H9 (cell line): Measurements from ENCODE around the gene MR1. TPM values are rescaled to one million over a fixed set of nuclear protein-coding genes. Genes with fewer than 3 reads are reported as not detected.
"Not testable (repeated sequence)": the region's sequence is repeated elsewhere in the genome, so short reads cannot be mapped to it uniquely, and the experiment has no call there.

Experiments
- DNase-seq: peaks from one replicate; pipeline ENCODE4 v3.0.0-alpha.2; 2017
- H2AFZ ChIP-seq: one replicate; pipeline ENCODE4 v1.6.1; 2013; ENCODE audit warnings: mild to moderate bottlenecking, low read length, control low read depth, moderate library complexity
- H2AK5ac ChIP-seq: 2 replicates; pipeline ENCODE4 v1.6.1; 2013; ENCODE audit warnings: low read length, control low read depth, mixed read lengths; ENCODE audit not compliant: insufficient read length
- H2BK120ac ChIP-seq: one replicate; pipeline ENCODE4 v1.6.1; 2013; ENCODE audit warnings: low read depth, mild to moderate bottlenecking, low read length, control low read depth, inconsistent platforms; ENCODE audit not compliant: poor library complexity, severe bottlenecking
- H2BK12ac ChIP-seq: 2 replicates; pipeline ENCODE4 v1.6.1; 2013; ENCODE audit warnings: low read length, control low read depth, mixed read lengths, low read depth; ENCODE audit not compliant: insufficient read length
- H2BK15ac ChIP-seq: 2 replicates; pipeline ENCODE4 v1.6.1; 2013; ENCODE audit warnings: low read depth, low read length, control low read depth
- H2BK20ac ChIP-seq: one replicate; pipeline ENCODE4 v1.6.1; 2013; ENCODE audit warnings: low read depth, mild to moderate bottlenecking, low read length, control low read depth, inconsistent platforms; ENCODE audit not compliant: poor library complexity, severe bottlenecking
- H2BK5ac ChIP-seq: 2 replicates; pipeline ENCODE4 v1.6.1; 2013; ENCODE audit warnings: low read length, control low read depth, mixed read lengths; ENCODE audit not compliant: insufficient read length
- H3K14ac ChIP-seq: 2 replicates; pipeline ENCODE4 v1.6.1; 2013; ENCODE audit warnings: low read length, control low read depth; ENCODE audit not compliant: insufficient read depth
- H3K18ac ChIP-seq: 2 replicates; pipeline ENCODE4 v1.6.1; 2013; ENCODE audit warnings: low read depth, mild to moderate bottlenecking, mixed read lengths, low read length, control low read depth; ENCODE audit not compliant: insufficient read length
- H3K23ac ChIP-seq: 2 replicates; pipeline ENCODE4 v1.6.1; 2013; ENCODE audit warnings: low read length, control low read depth, mixed read lengths, low read depth; ENCODE audit not compliant: insufficient read length
- H3K23me2 ChIP-seq: 2 replicates; pipeline ENCODE4 v1.6.1; 2013; ENCODE audit warnings: low read depth, mild to moderate bottlenecking, mixed read lengths, low read length, control low read depth; ENCODE audit not compliant: insufficient read length, poor library complexity, severe bottlenecking
- H3K27ac ChIP-seq: 2 replicates; pipeline ENCODE4 v1.5.1; 2013; ENCODE audit warnings: low read length, control low read depth, mixed read lengths, low read depth; ENCODE audit not compliant: insufficient read length
- H3K27me3 ChIP-seq: 2 replicates; pipeline ENCODE4 v1.6.1; 2013; ENCODE audit warnings: low read length, control low read depth, inconsistent platforms; ENCODE audit not compliant: insufficient read depth
- H3K4ac ChIP-seq: 2 replicates; pipeline ENCODE4 v1.6.1; 2013; ENCODE audit warnings: low read depth, mild to moderate bottlenecking, control low read depth, inconsistent platforms, low read length, moderate library complexity
- H3K4me1 ChIP-seq: 2 replicates; pipeline ENCODE4 v1.6.1; 2013; ENCODE audit warnings: low read length, control low read depth, inconsistent platforms; ENCODE audit not compliant: insufficient read depth
- H3K4me2 ChIP-seq: 2 replicates; pipeline ENCODE4 v1.6.1; 2013; ENCODE audit warnings: low read length, control low read depth, mixed read lengths; ENCODE audit not compliant: insufficient read length, insufficient read depth
- H3K56ac ChIP-seq: 2 replicates; pipeline ENCODE4 v1.6.1; 2013; ENCODE audit warnings: low read depth, mild to moderate bottlenecking, mixed read lengths, low read length, control low read depth; ENCODE audit not compliant: insufficient read length
- H3K79me1 ChIP-seq: 2 replicates; pipeline ENCODE4 v1.6.1; 2013; ENCODE audit warnings: low read depth, mild to moderate bottlenecking, moderate library complexity, low read length, control low read depth, inconsistent platforms; ENCODE audit not compliant: insufficient read depth, poor library complexity, severe bottlenecking
- H3K79me2 ChIP-seq: 2 replicates; pipeline ENCODE4 v1.6.1; 2013; ENCODE audit warnings: low read length, control low read depth, inconsistent platforms; ENCODE audit not compliant: insufficient read depth
- H3K9ac ChIP-seq: 2 replicates; pipeline ENCODE4 v1.6.1; 2013; ENCODE audit warnings: low read length, control low read depth, mixed read lengths; ENCODE audit not compliant: insufficient read length; ENCODE audit errors: extremely low read depth
- H3K9me3 ChIP-seq: one replicate; pipeline ENCODE4 v1.6.1; 2013; ENCODE audit warnings: low read depth, low read length, inconsistent platforms; ENCODE audit not compliant: control insufficient read depth
- H3T11ph ChIP-seq: one replicate; pipeline ENCODE4 v1.6.1; 2013; ENCODE audit warnings: mild to moderate bottlenecking, low read length, control low read depth, inconsistent platforms
- H4K20me1 ChIP-seq: one replicate; pipeline ENCODE4 v1.6.1; 2013; ENCODE audit not compliant: control insufficient read depth, insufficient read length, insufficient read depth
- H4K5ac ChIP-seq: 2 replicates; pipeline ENCODE4 v1.6.1; 2013; ENCODE audit warnings: low read depth, mild to moderate bottlenecking, mixed read lengths, low read length, control low read depth; ENCODE audit not compliant: insufficient read length
- H4K8ac ChIP-seq: replicated peaks from 2 replicates; pipeline ENCODE4 v1.6.1; 2013; ENCODE audit warnings: low read length, control low read depth, mixed read lengths, low read depth; ENCODE audit not compliant: insufficient read length
- H4K91ac ChIP-seq: 2 replicates; pipeline ENCODE4 v1.6.1; 2013; ENCODE audit warnings: low read depth, mild to moderate bottlenecking, moderate library complexity, mixed read lengths, low read length, control low read depth; ENCODE audit not compliant: insufficient read length
- H3K27ac Mint-ChIP-seq, 3 experiments: 2 replicates in 2 of 3; 3 replicates in 1 of 3; pipeline ENCODE4 v1.8.0; 2020 to 2021; ENCODE audit warnings: mixed read lengths in 3 of 3, mild to moderate bottlenecking in 1 of 3, moderate library complexity in 1 of 3
- H3K27me3 Mint-ChIP-seq: 2 replicates; pipeline ENCODE4 v1.8.0; 2021; ENCODE audit warnings: low read depth, mild to moderate bottlenecking, moderate library complexity, mixed read lengths
- H3K36me3 Mint-ChIP-seq, 3 experiments: 2 replicates in 2 of 3; 3 replicates in 1 of 3; pipeline ENCODE4 v1.8.0; 2020 to 2021; ENCODE audit warnings: low read depth in 3 of 3, mixed read lengths in 3 of 3; ENCODE audit not compliant: insufficient read depth in 1 of 3
- H3K4me1 Mint-ChIP-seq, 2 experiments: 2 replicates each; pipeline ENCODE4 v1.8.0; 2020; ENCODE audit warnings: mixed read lengths in 2 of 2
- H3K4me3 Mint-ChIP-seq, 2 experiments: 2 replicates in 1 of 2; 3 replicates in 1 of 2; pipeline ENCODE4 v1.8.0; 2020 to 2021; ENCODE audit warnings: mild to moderate bottlenecking in 2 of 2, mixed read lengths in 2 of 2, moderate library complexity in 1 of 2
- H3K9me3 Mint-ChIP-seq, 2 experiments: 2 replicates in 1 of 2; 3 replicates in 1 of 2; pipeline ENCODE4 v1.8.0; 2020; ENCODE audit warnings: mild to moderate bottlenecking in 2 of 2, mixed read lengths in 2 of 2, moderate library complexity in 1 of 2
- WGBS: extraction: QIAGEN DNeasy Blood & Tissue Kit; methylation state at CpG from one replicate; pipeline ENCODE4 v1.1.7; 2013; ENCODE audit warnings: missing lambda C conversion rate, low lambda C conversion rate, mixed read lengths; ENCODE audit not compliant: insufficient read length; ENCODE audit errors: extremely low coverage; 5-methylcytosine and 5-hydroxymethylcytosine counted together
- total RNA-seq: library from RNA; stranded (reverse); gene quantifications from 2 replicates; pipeline ENCODE4 v1.2.1, GENCODE V29; 2021
- TF ChIP-seq, protein P1 (sequence below): fragments of 200-600 bp; sonication (generic); conservative IDR thresholded peaks from 3 replicates; pipeline ENCODE4 v1.8.0; 2021; ENCODE audit warnings: antibody characterized with exemption, mild to moderate bottlenecking

The MR1 gene
- total RNA-seq, 1 experiment from 2014 or later, result 0.02 TPM

- Mint-ChIP-seq H3K27me3 (peaks cover 4% of the 10 kb centered on the region; the same call in 1 of the 2 replicates), H3K36me3 (peaks cover 0 to 6% (median 5%) of the 10 kb centered on the region in 3 experiments; a peak in 1 of 7 replicates), H3K4me3 (no peak overlapping the region), H3K4me1 (peaks cover 5 to 7% of the 10 kb centered on the region in 2 experiments; a peak in 3 of 4 replicates), H3K27ac (no peak overlapping the region; a peak in 1 of 7 replicates), H3K9me3 (peaks cover 0 to 7% of the 10 kb centered on the region in 2 experiments; a peak in 2 of 5 replicates)
- Histone ChIP-seq H3K79me2 (no peaks in the 10 kb centered on the region), H3K4ac (no peak overlapping the region), H4K20me1 (no peaks in the 10 kb centered on the region), H3K4me2 (no peak overlapping the region), H3K23me2 (no peaks in the 10 kb centered on the region), H3K79me1 (no peaks in the 10 kb centered on the region), H4K8ac (no peak overlapping the region), H2BK120ac (no peak overlapping the region), H3K4me1 (no peaks in the 10 kb centered on the region), H4K5ac (no peak overlapping the region), H3K56ac (no peak overlapping the region), H2BK5ac (no peak overlapping the region), H2BK20ac (no peak overlapping the region), H3K18ac (no peak overlapping the region), H3K9me3 (no peaks in the 10 kb centered on the region), H3K9ac (no peak overlapping the region), H2BK12ac (no peak overlapping the region), H4K91ac (no peak overlapping the region), H3T11ph (no peak overlapping the region), H3K14ac (no peak overlapping the region), H2AK5ac (no peak overlapping the region), H3K23ac (no peak overlapping the region), H3K27me3 (no peaks in the 10 kb centered on the region), H2BK15ac (no peak overlapping the region), H3K27ac (no peak overlapping the region), H2AFZ (no peak overlapping the region)
- no peak for DNase-seq
- WGBS, result no CpG with 5 or more reads among the region's 5 CpGs
- TF ChIP-seq, protein P1, sequence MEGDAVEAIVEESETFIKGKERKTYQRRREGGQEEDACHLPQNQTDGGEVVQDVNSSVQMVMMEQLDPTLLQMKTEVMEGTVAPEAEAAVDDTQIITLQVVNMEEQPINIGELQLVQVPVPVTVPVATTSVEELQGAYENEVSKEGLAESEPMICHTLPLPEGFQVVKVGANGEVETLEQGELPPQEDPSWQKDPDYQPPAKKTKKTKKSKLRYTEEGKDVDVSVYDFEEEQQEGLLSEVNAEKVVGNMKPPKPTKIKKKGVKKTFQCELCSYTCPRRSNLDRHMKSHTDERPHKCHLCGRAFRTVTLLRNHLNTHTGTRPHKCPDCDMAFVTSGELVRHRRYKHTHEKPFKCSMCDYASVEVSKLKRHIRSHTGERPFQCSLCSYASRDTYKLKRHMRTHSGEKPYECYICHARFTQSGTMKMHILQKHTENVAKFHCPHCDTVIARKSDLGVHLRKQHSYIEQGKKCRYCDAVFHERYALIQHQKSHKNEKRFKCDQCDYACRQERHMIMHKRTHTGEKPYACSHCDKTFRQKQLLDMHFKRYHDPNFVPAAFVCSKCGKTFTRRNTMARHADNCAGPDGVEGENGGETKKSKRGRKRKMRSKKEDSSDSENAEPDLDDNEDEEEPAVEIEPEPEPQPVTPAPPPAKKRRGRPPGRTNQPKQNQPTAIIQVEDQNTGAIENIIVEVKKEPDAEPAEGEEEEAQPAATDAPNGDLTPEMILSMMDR, result no peak
These were observed 10.7 kb downstream of the MR1 start for GRCh38 chr1:181044449-181044966.

DNA sequence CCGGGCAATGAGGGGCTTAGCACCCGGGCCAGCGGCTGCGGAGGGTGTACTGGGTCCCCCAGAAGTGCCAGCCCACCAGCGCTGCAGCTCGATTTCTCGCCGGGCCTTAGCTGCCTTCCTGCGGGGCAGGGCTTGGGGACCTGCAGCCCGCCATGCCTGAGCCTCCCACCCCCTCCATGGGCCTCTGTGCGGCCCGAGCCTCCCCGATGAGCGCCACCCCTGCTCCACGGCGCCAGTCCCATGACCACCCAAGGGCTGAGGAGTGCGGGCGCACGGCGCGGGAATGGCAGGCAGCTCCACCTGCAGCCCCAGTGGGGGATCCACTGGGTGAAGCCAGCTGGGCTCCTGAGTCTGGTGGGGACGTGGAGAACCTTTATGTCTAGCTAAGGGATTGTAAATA lies 12.2 kb downstream of the MR1 start:
- not testable (repeated sequence) for H3K9me3 Mint-ChIP-seq, H2BK12ac ChIP-seq, H3K27me3 ChIP-seq, H3K18ac ChIP-seq, H3K14ac ChIP-seq, H3K4me1 ChIP-seq, H2BK20ac ChIP-seq, H3K79me2 ChIP-seq, H3K27ac Mint-ChIP-seq, H2BK120ac ChIP-seq, H3K27me3 Mint-ChIP-seq, DNase-seq, H3K23me2 ChIP-seq, H3K27ac ChIP-seq, H3K23ac ChIP-seq, H3K4ac ChIP-seq, H3K9ac ChIP-seq, H2AK5ac ChIP-seq, H2BK15ac ChIP-seq, H4K20me1 ChIP-seq, H3K56ac ChIP-seq, H3K79me1 ChIP-seq, H3K4me3 Mint-ChIP-seq, H4K5ac ChIP-seq, H3T11ph ChIP-seq, H2BK5ac ChIP-seq, H3K4me2 ChIP-seq, H4K91ac ChIP-seq, H3K9me3 ChIP-seq, H2AFZ ChIP-seq, H4K8ac ChIP-seq, H3K36me3 Mint-ChIP-seq
- no CpG with 5 or more reads among the region's 22 CpGs for WGBS
- H3K4me1 Mint-ChIP-seq, result peaks cover 10 to 14% of the 10 kb centered on the region in 2 experiments
